Stomach smooth muscle (tissue), 2 donors: ENCODE results near the gene OR6A2.

Experiments used
- H3K27ac ChIP-seq: one replicate; pipeline ENCODE4 v1.7.0; 2013; ENCODE audit warnings: mild to moderate bottlenecking, low read length, inconsistent platforms
- H3K27me3 ChIP-seq, 2 donors: one replicate each; pipeline ENCODE4 v1.7.0; 2013; ENCODE audit warnings: low read length in 2 of 2; ENCODE audit not compliant: insufficient read depth in 2 of 2, control insufficient read depth in 1 of 2
- H3K36me3 ChIP-seq, 2 donors: one replicate each; pipeline ENCODE4 v1.7.0; 2013; ENCODE audit warnings: low read length in 2 of 2; ENCODE audit not compliant: control insufficient read depth in 2 of 2, insufficient read depth in 2 of 2
- H3K4me1 ChIP-seq: one replicate; pipeline ENCODE4 v1.7.0; 2013; ENCODE audit warnings: low read length; ENCODE audit not compliant: control insufficient read depth, insufficient read depth
- H3K4me3 ChIP-seq, 2 donors: one replicate each; pipeline ENCODE4 v1.7.0; 2013; ENCODE audit warnings: low read length in 2 of 2
- H3K9ac ChIP-seq, 2 donors: one replicate each; pipeline ENCODE4 v1.7.0; 2013; ENCODE audit warnings: low read length in 2 of 2, mild to moderate bottlenecking in 1 of 2
- H3K9me3 ChIP-seq, 2 donors: one replicate each; pipeline ENCODE4 v1.7.0; 2013; ENCODE audit warnings: low read length in 2 of 2; ENCODE audit not compliant: control insufficient read depth in 2 of 2
- donor health status: healthy.
- donor health status: Pancreatic carcinoma.

The OR6A2 gene

DNA sequence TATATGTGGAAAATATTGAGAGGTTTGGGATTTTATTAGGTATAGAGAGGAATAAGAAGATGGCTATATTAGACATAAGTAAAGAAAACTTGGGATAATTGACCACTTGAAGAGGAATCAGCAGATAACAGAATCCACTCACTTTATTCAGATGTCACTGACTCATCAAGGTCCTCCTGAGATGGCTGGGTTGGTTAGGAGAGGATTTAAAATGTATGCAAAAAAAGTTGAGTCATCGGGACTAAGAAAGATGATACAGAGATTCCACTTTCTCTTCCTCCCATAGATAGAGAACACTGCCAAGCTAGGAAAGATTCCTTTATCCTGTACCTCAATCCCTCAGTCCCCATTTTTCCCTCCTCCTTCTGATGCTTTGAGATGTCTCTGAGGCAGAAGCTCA lies at the start of gene OR6A2:
TSS of gene OR6A2 (minus strand) at position 288 of the 400 bp plus-strand sequence. CDS start 3,981 bp downstream, outside the sequence.
- H3K36me3 ChIP-seq: no peaks in the 10 kb centered on the region
- H3K4me3 ChIP-seq: no peak within 1 kb of the TSS
- H3K4me1 ChIP-seq: no peaks in the 10 kb centered on the region

DNA sequence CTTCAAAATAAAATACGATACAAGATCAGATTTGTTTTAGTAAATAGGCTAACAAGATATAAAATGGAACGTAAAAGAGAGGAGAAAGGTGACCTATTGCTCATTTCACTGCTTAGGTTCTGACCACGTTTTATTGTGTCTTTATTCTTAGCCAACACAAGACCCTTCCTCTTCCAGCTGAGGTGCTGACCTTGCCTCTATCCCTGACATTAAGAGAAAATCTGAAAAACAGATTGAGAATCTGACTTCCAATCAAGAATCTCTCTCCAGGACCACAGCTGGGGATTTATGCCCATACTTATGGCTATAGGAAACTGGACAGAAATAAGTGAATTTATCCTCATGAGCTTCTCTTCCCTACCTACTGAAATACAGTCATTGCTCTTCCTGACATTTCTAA lies 45.9 kb upstream of the OR6A2 start, which contains the start of gene OR10A5:
TSS of gene OR10A5 (plus strand) at position 301 of the 400 bp plus-strand sequence. CDS start at position 301, 0 bp downstream.
- Histone ChIP-seq H3K9ac (no peak within 1 kb of the TSS), H3K9me3 (no peaks in the 10 kb centered on the region), H3K27ac (no peak within 1 kb of the TSS), H3K36me3 (no peaks in the 10 kb centered on the region), H3K4me3 (no peak within 1 kb of the TSS), H3K4me1 (no peaks in the 10 kb centered on the region), H3K27me3 (no peaks in the 10 kb centered on the region)

More for the DNA sequence above, at the start of gene OR6A2:
- Histone ChIP-seq H3K9ac (no peak within 1 kb of the TSS), H3K9me3 (no peaks in the 10 kb centered on the region), H3K27me3 (no peaks in the 10 kb centered on the region), H3K27ac (no peak within 1 kb of the TSS)

- Histone ChIP-seq H3K9ac (no peak overlapping the region), H3K4me3 (no peak overlapping the region), H3K27ac (no peak overlapping the region), H3K36me3 (no peaks in the 10 kb centered on the region), H3K9me3 (no peaks in the 10 kb centered on the region), H3K27me3 (no peaks in the 10 kb centered on the region), H3K4me1 (no peaks in the 10 kb centered on the region)
Observed at GRCh38 chr11:6844356-6844755, 44.9 kb upstream of the OR6A2 start.

DNA sequence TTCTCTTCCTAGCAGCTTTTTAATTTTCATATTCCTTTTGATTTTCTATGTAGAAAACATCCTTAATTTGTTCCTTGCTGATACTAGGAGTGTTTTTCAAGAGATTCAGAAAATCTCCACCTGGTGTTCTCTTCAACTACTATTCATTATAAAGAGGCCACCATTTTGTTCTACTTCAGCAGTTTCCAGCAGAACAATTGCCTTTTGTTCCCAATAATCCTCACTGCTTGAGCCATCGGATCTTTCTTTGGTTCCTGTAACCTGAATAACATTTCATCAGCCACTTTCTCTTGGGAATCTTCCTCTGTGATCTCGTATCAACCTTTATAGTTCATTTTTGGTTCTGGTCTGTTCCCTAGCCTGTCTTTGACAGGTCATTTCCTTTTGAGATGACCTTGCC lies 44.2 kb upstream of the OR6A2 start:
- H3K4me3 ChIP-seq: no peak overlapping the region
- no peaks in the 10 kb centered on the region for H3K4me1 ChIP-seq
- H3K36me3 ChIP-seq: no peaks in the 10 kb centered on the region
- no peak overlapping the region for H3K27ac ChIP-seq
- no peaks in the 10 kb centered on the region for H3K27me3 ChIP-seq
- no peaks in the 10 kb centered on the region for H3K9me3 ChIP-seq
- no peak overlapping the region for H3K9ac ChIP-seq

GRCh38 chr11:6841694-6842093 lies 42.2 kb upstream of the OR6A2 start:
- Histone ChIP-seq H3K4me3 (no peak overlapping the region), H3K27me3 (no peaks in the 10 kb centered on the region), H3K9me3 (no peaks in the 10 kb centered on the region), H3K9ac (no peak overlapping the region), H3K27ac (no peak overlapping the region), H3K4me1 (no peaks in the 10 kb centered on the region), H3K36me3 (no peaks in the 10 kb centered on the region)

DNA sequence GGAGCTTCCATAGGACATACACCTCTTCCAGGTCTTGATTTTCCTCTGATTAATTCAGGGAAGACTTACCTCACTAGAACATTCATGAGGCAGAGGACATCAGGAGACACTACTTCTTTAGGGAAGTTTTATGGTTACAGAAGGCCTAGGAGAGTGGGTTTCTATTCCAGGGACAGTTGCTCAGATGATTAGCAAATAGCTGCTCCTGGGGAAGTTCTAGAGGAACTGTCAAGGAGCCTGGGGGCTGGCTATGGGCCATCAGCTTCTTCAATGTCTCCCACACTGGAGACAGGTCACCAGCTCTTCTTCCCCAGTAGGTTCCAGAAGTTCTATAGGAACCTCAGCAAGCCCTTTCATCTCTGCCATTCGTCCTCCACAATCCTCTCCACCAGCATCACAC lies 34.5 kb upstream of the OR6A2 start:
- Histone ChIP-seq H3K9me3 (no peaks in the 10 kb centered on the region), H3K9ac (no peak overlapping the region), H3K4me1 (no peaks in the 10 kb centered on the region), H3K36me3 (no peaks in the 10 kb centered on the region), H3K4me3 (no peak overlapping the region), H3K27ac (no peak overlapping the region), H3K27me3 (no peaks in the 10 kb centered on the region)

- Histone ChIP-seq H3K27me3 (no peaks in the 10 kb centered on the region), H3K4me3 (no peak overlapping the region)
Observed at GRCh38 chr11:6833356-6833755, 33.9 kb upstream of the OR6A2 start.

DNA sequence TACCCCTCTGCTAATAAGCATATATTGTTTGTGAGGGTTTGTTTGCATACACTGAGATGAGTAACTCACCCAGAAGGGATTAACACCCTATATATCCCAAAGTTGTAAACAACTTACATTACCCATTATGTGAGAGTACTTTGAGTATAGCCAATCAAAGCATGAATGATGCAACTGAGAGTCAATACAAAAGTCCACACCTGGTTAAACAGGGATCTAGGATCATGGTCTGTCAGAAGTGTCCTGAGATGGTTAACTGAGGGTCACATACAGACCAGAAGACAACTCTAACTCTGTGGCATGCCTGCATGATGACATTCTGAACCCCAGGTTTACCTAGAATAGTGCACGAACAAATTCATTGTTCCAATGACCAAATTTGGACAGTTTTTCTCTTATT lies 28.6 kb upstream of the OR6A2 start:
- no peaks in the 10 kb centered on the region for H3K9me3 ChIP-seq
- no peak overlapping the region for H3K9ac ChIP-seq
- no peak overlapping the region for H3K27ac ChIP-seq
- no peaks in the 10 kb centered on the region for H3K27me3 ChIP-seq
- H3K4me1 ChIP-seq: no peaks in the 10 kb centered on the region
- no peak overlapping the region for H3K4me3 ChIP-seq
- no peaks in the 10 kb centered on the region for H3K36me3 ChIP-seq

More at GRCh38 chr11:6833356-6833755, 33.9 kb upstream of the OR6A2 start:
- H3K27ac ChIP-seq: no peak overlapping the region
- H3K9me3 ChIP-seq: no peaks in the 10 kb centered on the region
- no peaks in the 10 kb centered on the region for H3K36me3 ChIP-seq
- H3K9ac ChIP-seq: no peak overlapping the region
- no peaks in the 10 kb centered on the region for H3K4me1 ChIP-seq

DNA sequence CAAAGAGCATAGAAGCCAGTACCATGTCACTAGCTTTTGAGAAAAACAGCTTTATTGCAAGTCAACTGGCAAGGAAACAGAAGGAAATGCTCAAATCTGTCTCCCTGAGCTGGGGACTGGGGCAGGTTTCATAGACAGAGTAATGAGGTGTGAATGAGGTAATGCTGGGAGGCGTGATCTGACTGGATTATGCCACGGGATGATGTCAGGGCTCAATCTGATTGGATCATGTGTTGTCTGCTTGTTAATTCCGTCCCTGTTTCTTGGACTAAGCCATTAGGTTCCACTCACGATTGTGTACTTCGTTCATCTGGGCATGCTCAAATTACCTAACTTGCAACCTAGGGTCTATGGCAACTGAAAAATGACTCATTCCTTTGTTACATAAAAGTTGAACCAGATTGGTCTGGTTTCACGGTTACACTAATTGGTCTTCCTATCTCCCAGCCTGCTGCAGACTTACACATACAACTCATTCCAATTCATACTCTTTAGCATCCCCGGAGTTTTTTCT lies 25.8 kb upstream of the OR6A2 start:
- H3K27ac ChIP-seq: no peak overlapping the region
- no peaks in the 10 kb centered on the region for H3K27me3 ChIP-seq
- H3K9me3 ChIP-seq: no peaks in the 10 kb centered on the region
- no peaks in the 10 kb centered on the region for H3K4me1 ChIP-seq
- no peak overlapping the region for H3K9ac ChIP-seq
- no peaks in the 10 kb centered on the region for H3K36me3 ChIP-seq
- H3K4me3 ChIP-seq: no peak overlapping the region

DNA sequence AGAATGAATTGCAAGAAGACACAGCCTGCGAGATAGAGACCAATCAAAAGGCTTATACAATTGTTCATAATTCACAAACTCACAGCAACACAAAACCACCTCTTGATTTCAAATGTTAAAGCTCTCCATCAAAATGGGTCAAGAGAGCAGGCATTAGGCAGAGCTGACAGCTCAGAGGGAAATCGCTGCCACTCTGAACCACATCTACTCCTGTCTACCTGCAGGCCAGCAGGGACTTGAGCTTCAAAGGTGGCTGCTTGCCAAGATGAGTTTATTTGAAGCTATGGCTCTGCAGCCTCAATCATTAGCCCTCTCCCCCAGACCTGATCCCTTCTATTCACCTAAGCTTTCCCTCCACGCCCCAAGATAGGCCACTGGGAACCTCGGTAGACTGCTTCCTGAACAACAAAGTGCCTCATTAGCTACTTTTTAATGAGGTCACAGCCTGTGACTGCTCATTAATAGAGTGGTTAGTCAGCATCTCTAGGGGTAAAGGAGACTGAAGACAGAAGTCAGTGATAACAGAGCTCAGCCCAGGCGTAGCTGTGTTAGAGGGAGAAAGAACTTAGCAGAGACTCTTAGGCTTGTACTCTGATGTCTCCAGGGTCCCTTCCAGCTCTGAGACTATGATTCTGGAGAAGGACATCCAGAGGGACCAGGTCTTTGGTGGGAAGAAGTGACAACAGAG lies 24.8 kb upstream of the OR6A2 start:
- Histone ChIP-seq H3K9me3 (no peaks in the 10 kb centered on the region), H3K27me3 (no peaks in the 10 kb centered on the region), H3K36me3 (no peaks in the 10 kb centered on the region), H3K4me1 (no peaks in the 10 kb centered on the region), H3K9ac (no peak overlapping the region), H3K27ac (no peak overlapping the region), H3K4me3 (no peak overlapping the region)

DNA sequence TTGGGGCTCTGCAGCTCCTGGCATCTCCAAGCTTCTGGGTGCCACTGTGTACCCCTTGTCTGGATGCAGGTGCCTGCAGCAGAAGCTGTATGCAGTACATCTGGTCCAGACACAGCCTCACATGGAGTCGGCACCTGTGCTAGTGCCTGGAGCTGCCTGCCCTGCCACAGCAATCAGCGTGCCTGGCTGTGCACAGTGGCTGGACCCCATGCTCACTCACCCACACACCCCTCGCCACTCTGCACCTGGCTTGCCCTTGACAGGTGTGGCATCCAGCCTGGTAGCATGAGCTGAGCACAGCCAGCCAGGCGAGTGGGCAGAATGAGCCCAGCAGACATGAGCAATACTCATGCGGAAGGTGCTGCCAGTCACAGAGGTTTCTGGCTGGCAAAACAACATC lies 19.5 kb upstream of the OR6A2 start:
- no peaks in the 10 kb centered on the region for H3K36me3 ChIP-seq
- H3K4me1 ChIP-seq: no peaks in the 10 kb centered on the region
- H3K9me3 ChIP-seq: no peaks in the 10 kb centered on the region
- no peak overlapping the region for H3K9ac ChIP-seq
- H3K27me3 ChIP-seq: no peaks in the 10 kb centered on the region
- H3K4me3 ChIP-seq: no peak overlapping the region
- H3K27ac ChIP-seq: no peak overlapping the region
